Heart right ventricle (tissue), 16 donors: ENCODE results near the gene PPP2R3A. TPM values are rescaled to one million over a fixed set of nuclear protein-coding genes. Genes with fewer than 3 reads are reported as not detected.
"Not testable (repeated sequence)": the region's sequence is repeated elsewhere in the genome, so short reads cannot be mapped to it uniquely, and the experiment has no call there.

ENCODE experiments used
- ATAC-seq, 8 donors: fragments of 200-7000 bp; cut with Tn5 transposase; one replicate each; pipeline ENCODE4 v1.9.1; 2020; ENCODE audit warnings: mild to moderate bottlenecking in 8 of 8, moderate library complexity in 8 of 8, moderate number of reproducible peaks in 1 of 8
- DNase-seq, 2 donors: peaks; one replicate each; pipeline ENCODE4 v3.0.0-alpha.2; 2020
- H3K27ac ChIP-seq, 10 donors: fragments of 200-600 bp; sonication (generic) in 2 of 10; one replicate each; pipeline versions ENCODE4 v1.5.0 to v1.8.0; 2020 to 2022; ENCODE audit warnings: mild to moderate bottlenecking in 3 of 10
- H3K27me3 ChIP-seq, 7 donors: fragments of 200-600 bp; one replicate each; pipeline ENCODE4 v1.8.0; 2021 to 2022; ENCODE audit warnings: mild to moderate bottlenecking in 2 of 7
- H3K36me3 ChIP-seq, 9 donors: fragments of 200-600 bp; sonication (generic) in 1 of 9; one replicate each; pipeline versions ENCODE4 v1.5.0 to v1.8.0; 2020 to 2022; ENCODE audit warnings: mild to moderate bottlenecking in 2 of 9
- H3K4me1 ChIP-seq, 9 donors: fragments of 200-600 bp; sonication (generic) in 1 of 9; one replicate each; pipeline versions ENCODE4 v1.5.0 to v1.8.0; 2020 to 2022; ENCODE audit warnings: mild to moderate bottlenecking in 4 of 9
- H3K4me3 ChIP-seq, 10 donors: fragments of 200-600 bp; sonication (generic) in 2 of 10; one replicate each; pipeline versions ENCODE4 v1.5.0 to v1.8.0; 2020 to 2022; ENCODE audit warnings: mild to moderate bottlenecking in 7 of 10, moderate library complexity in 2 of 10
- H3K9me3 ChIP-seq, 11 donors: fragments of 200-600 bp in 10 of 11; sonication (generic) in 2 of 11; one replicate each; pipeline versions ENCODE4 v1.5.0 to v1.8.0; 2013 to 2022; ENCODE audit warnings: mild to moderate bottlenecking in 2 of 11, control low read depth in 1 of 11, moderate library complexity in 1 of 11
- CTCF ChIP-seq, 9 donors: fragments of 200-600 bp; sonication (generic) in 2 of 9; IDR thresholded peaks; one replicate each; pipeline versions ENCODE4 v1.5.0 to v1.8.0; 2021 to 2022; ENCODE audit warnings: antibody characterized with exemption in 9 of 9, mild to moderate bottlenecking in 5 of 9, moderate library complexity in 1 of 9
- WGBS, 2 donors: extraction: QIAGEN DNeasy Blood & Tissue Kit; methylation state at CpG; one replicate each; pipeline ENCODE4 v1.1.7; 2013; ENCODE audit warnings: inconsistent platforms in 1 of 2; 5-methylcytosine and 5-hydroxymethylcytosine counted together
- intact Hi-C, 10 donors: fragments of 100-400 bp; cut with DNase I; formaldehyde crosslinking; loops; one replicate each; pipeline versions ENCODE4 v1.11.1 to v1.14.2; 2022
- polyA plus RNA-seq, 2 donors: library from polyadenylated mRNA; stranded (reverse); fragments of 200-250 nt; gene quantifications; one replicate each; pipeline ENCODE4 v1.2.3, GENCODE V29; 2013
- total RNA-seq, 10 donors: library from RNA; stranded (reverse); fragmentation: NEBNext Ultra II Directional in 3 of 10; extraction: Animal tissue kit (Norgen Biotek cat#: 25700) in 3 of 10; gene quantifications; one replicate each; pipeline versions ENCODE4 v1.2.1 to v1.2.4, GENCODE V29; 2021 to 2023
- donor health status: Arrhythmogenic right ventricular cardiomyopathy.
- donor health status: ischemic (EF 13 %, LVEDD 7.1; RV severe dilation, severe dysfunction).
- donor health status: healthy with polysubstance abuse.
- donor health status: DM: no; HTN: yes; CAD: no.
- donor health status: DM: no; HTN: no; CAD: no.
- donor health status: ischemic (EF 25% LVEDD 6.9; RV normal size, moderate dysfunction).
- donor health status: ischemic (EF 25% LVEDD 5.7; RV mildly dilated, moderate dysfunction).
- donor health status: healthy.
- donor health status: DM: yes; HTN: yes; CAD: no.
- donor health status: Ischemic cardiomyopathy.
- donor health status: ischemic (EF 35%, LVEDD 5.7; RV mildly dilated, moderate dysfunction).
- donor health status: nonischemic (EF 11% LVEDD 7.7; RV severe dilation, severe dysfunction).
- donor health status: DM: yes; HTN: yes; CAD: no.
- donor health status: PGD.
- donor health status: ischemic (EF 29% LVEDD 5.4; RV normal size, mild dysfunction).
- donor health status: nonischemic (EF 23%, LVEDD 6.1; RV moderate dilation, normal function).

The PPP2R3A gene
- total and polyA plus RNA-seq, 12 donors, result 4.9 to 148 (median 106) TPM

DNA sequence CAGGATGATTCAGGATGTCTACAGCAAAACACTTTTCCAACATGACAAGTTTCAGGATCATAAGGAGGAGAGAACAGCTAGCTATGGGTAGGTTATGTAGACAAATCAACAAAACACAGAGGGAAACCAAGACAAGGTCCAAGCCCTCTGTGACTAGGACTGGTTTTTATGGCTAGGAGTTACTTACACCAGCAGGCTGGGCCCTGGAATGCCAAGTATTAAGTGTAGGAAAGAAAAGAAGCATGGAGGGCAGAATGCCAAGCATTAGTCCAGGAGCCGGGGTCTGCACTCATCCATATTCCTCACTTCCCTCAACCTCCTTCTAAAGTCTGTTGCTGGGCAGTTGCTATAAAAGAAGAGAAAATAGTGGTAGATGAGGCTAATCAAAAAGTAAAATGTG is 35.3 kb upstream of the PPP2R3A start:
- Histone ChIP-seq H3K9me3 (no peaks in the 10 kb centered on the region), H3K27ac (peak overlapping the region in 3 of 10 donors; percentile 2 to 22 (median 4)), H3K4me3 (no peak overlapping the region), H3K27me3 (no peaks in the 10 kb centered on the region), H3K36me3 (no peaks in the 10 kb centered on the region), H3K4me1 (peaks cover 0 to 16% (median 7%) of the 10 kb centered on the region in 9 donors)
- ATAC-seq, result peak in 1 of 8 donors; percentile 37
- DNase-seq, result no peak
- intact Hi-C loops, result no loop called here
- WGBS, 2 donors, result 16 to 39% methylated on average over 1 of the region's 1 CpG
- no peak for TF ChIP-seq CTCF (IDR thresholded peaks at IDR 0.05)

DNA sequence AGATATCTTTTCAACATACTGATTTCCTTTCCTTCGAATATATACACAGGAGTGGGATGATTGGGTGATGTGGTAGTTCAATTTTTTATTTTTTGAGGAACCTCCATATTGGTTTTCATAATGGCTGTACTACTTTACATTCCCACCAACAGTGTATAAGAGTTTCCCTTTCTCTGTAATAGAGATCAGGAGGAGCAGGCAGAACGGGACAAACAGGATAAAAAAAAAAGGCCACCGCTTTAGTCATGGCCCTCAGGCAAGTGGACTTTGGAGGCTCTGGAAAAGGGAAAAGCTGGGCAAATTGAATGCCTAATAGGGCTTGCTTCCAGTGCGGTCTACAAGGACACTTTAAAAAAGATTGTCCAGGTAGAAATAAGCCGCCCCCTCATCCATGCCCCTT is 30.4 kb upstream of the PPP2R3A start:
- ATAC-seq, H3K27me3 ChIP-seq, H3K36me3 ChIP-seq, intact Hi-C loops, H3K4me3 ChIP-seq, H3K27ac ChIP-seq, DNase-seq, H3K4me1 ChIP-seq: not testable (repeated sequence)
- peaks cover 0 to 14% (median 0%) of the 10 kb centered on the region in 11 donors for H3K9me3 ChIP-seq
- WGBS, 2 donors, result 84 to 85% methylated on average over 5 of the region's 5 CpGs

DNA sequence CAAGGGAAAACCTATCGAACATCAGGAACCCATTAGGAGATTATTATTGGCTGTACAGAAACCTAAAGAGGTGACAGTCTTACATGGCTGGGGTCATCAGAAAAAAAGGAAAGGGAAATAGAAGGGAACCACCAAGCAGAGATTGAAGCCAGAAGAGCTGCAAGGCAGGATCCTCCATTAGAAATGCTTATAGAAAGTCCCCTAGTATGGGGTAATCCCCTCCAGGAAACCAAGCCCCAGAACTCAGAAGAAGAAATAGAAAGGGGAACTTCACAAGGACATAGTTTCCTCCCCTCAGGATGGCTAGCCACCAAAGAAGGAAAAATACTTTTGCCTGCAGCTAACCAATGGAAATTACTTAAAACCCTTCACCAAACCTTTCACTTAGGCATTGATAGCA is 27.8 kb upstream of the PPP2R3A start:
- DNase-seq, H3K4me1 ChIP-seq, H3K27me3 ChIP-seq, H3K36me3 ChIP-seq, H3K4me3 ChIP-seq, ATAC-seq, intact Hi-C loops, H3K27ac ChIP-seq: not testable (repeated sequence)
- WGBS, 2 donors, result 92 to 93% methylated on average over 1 of the region's 1 CpG
- H3K9me3 ChIP-seq, result peaks cover 0 to 19% (median 3%) of the 10 kb centered on the region in 11 donors

- DNase-seq, result no peak
- WGBS, 2 donors, result 80 to 81% methylated on average over 2 of the region's 2 CpGs
- no peak for ATAC-seq
- no peaks in the 10 kb centered on the region for H3K27me3 ChIP-seq
- no peaks in the 10 kb centered on the region for H3K4me1 ChIP-seq
- intact Hi-C loops, result no loop called here
- no peaks in the 10 kb centered on the region for H3K36me3 ChIP-seq
- no peak overlapping the region for H3K4me3 ChIP-seq
- TF ChIP-seq CTCF (IDR thresholded peaks at IDR 0.05), result no peak
- H3K9me3 ChIP-seq, result peaks cover 0 to 18% (median 3%) of the 10 kb centered on the region in 11 donors
- H3K27ac ChIP-seq, result no peak overlapping the region
Measured at GRCh38 chr3:135944831-135945230, 20.7 kb upstream of the PPP2R3A start.

DNA sequence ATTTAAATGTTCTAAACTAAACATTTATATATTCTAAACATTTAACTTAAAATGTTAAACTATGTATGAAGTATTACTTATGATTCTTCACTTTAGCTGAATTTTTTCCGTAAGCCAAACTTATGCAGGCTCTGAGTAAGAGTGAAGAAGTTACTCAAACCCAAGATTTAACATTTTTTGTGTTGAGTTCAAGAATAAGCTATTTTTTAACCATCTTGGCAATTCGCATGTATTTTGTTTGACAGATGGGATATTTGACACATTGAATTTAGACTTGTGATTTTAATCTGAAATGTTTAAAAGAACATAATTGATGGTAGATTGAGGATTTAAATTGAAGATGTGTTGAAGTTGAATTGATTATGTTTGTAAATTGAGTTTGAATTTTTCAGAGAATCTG is 14.6 kb upstream of the PPP2R3A start:
- Histone ChIP-seq H3K36me3 (no peaks in the 10 kb centered on the region), H3K4me1 (no peaks in the 10 kb centered on the region), H3K4me3 (no peak overlapping the region), H3K9me3 (peaks cover 0 to 20% (median 11%) of the 10 kb centered on the region in 11 donors), H3K27me3 (no peaks in the 10 kb centered on the region), H3K27ac (no peak overlapping the region)
- 91 to 96% methylated on average over 2 of the region's 2 CpGs for WGBS, 2 donors
- ATAC-seq (no peak), DNase-seq (no peak)
- intact Hi-C loops, result no loop called here
- TF ChIP-seq CTCF (IDR thresholded peaks at IDR 0.05), result no peak
